ENCODE results near the gene NR2C2.
"Not testable (repeated sequence)": the region's sequence is repeated elsewhere in the genome, so short reads cannot be mapped to it uniquely, and the experiment has no call there.

The NR2C2 gene

GRCh38 chr3:14959359-14959943 lies 12.1 kb downstream of the NR2C2 start:
- DNase-seq (ENCODE audit: low spot score) = no peak

GRCh38 chr3:14962762-14963161 lies 15.4 kb downstream of the NR2C2 start:
- no peak for DNase-seq (ENCODE audit: low spot score)

DNA sequence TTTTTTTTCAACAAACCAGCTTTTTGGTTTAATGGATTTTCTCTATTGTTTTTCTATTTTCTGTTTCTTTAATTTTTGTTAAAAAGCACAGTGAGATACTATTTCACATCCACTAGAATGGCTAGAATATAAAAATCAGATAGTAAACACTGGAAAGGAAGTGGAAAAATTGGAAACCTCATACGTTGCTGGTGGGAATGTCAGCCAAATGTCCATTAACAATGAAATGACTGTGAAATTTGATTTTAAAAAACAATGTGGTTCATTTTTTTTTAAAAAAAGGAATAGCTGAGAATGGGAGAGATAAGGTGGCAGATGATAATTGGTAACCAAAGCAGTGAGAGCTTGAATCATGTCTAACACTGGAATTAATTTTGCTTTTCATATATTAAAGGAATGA lies 19.9 kb downstream of the NR2C2 start:
- no peak for DNase-seq (ENCODE audit: low spot score)

DNA sequence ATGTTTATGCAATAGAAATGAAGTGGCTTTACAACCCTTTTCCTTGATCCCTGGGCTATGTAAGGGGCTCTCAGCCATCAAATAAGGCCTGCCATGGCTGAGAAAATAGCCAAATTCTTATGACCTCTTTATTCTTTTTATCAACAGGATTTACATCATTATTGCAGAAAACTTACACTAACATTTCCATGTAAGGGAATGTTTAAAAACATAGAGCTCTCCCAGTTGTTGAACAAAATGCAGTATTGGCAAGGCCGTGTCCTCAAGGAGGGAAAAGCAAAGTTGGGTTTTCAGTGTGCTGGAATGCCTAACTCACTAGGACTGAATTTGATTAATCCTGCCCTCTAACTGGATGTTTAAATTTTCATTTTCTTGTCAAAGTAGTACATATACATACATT lies 22.3 kb downstream of the NR2C2 start:
- no peak for DNase-seq (ENCODE audit: low spot score)

- no peak for DNase-seq (ENCODE audit: low spot score)
These were observed 28.9 kb downstream of the NR2C2 start for GRCh38 chr3:14976317-14976716.

GRCh38 chr3:14980689-14981088 lies 33.3 kb downstream of the NR2C2 start:
- DNase-seq (ENCODE audit: low spot score) = peak; percentile 8

DNA sequence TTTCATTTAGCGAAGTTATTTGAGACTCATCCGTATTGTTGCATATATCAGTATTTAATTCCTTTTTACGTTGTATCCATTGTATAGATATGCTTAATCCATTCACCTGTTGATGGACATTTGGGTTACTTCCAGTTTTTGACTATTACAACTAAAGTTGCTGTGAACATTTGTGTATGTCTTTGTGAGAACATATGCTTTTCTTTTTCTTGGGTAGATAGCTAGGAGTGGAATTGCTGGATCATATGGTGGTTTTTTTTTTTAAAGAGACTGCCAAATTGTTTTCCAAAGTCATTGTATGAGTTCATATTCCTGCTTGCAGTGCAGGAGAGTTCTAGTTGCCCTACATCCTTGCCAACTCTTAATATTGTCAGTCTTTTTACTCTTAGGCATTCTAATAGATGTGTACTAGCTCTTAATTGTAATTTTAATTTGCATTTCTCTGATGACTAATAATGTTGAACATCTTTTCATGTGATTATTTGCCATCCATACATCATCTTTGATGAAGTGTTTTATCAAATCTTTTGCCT lies 37.3 kb downstream of the NR2C2 start:
- no peak for DNase-seq (ENCODE audit: low spot score)

- DNase-seq (ENCODE audit: low spot score) = no peak
These were observed 41.6 kb downstream of the NR2C2 start for GRCh38 chr3:14988988-14989394.

DNA sequence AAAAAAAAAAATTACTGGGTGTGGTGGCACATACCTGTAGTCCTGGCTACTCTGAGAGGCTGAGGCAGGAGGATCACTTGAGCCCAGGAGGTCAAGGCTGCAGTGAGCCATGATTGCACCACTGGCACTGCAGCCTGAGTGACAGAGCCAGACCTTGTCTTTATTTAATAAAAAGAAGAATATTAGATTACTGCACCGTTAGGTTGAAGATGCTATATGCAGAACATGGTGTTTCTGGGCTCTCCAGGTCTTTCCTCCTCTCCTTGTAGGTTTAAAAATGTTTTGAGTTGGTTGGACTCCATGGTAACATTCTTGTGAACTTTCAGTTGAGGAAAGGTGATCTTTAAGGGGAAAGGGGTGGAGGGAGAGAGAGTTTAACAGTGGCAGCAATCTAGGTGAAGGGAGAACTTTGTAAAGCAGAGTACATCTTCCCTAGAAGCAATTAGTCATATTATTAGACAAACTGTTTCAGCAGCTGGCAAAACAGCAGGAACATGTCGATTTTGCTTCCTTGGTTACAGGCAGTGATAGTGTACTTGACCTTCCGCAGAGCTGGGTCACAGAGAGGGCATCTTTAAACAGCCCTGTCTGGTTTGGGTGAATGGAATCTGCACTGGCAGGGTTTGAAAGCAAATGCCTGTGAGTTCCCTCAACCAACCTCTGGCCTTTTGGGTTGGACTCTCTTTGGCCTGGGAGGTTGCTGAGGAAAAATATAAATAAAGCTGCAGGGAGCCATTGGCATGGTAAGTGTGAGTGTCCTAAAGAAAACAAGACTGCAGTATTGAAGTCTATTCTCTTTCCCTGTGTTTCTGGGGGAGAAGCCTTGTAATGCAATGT lies 42.8 kb downstream of the NR2C2 start:
- DNase-seq (ENCODE audit: low spot score) = peak; percentile 2

GRCh38 chr3:14990780-14991148 lies 43.4 kb downstream of the NR2C2 start:
- no peak for DNase-seq (ENCODE audit: low spot score)

DNA sequence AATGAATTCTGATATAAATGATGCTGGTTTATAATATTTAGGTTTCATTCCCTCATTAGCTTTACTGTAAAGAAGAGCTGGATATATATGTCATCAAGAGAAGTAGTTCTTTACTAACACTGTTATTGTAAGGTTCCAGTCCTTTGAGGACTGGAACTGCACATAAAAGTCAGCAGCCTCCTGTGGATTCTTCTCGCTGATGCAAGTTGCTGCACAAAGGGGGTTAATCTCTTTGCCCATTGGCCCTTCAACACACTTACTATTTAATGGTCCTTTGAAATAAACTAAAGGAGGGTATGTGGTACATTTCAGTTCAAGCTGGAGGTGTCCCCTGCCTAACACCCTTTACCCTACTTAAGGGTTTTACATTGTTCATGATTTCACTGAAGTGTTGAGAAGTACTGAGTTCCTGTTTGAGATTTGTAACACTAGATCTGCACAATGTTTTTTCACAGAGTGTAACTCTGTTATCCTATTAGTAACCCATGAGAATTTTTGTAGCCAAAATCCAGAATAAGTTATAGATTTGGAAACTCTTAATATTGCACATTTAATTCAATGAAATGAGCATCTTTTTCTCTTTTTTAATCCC lies 43.9 kb downstream of the NR2C2 start:
- no peak for DNase-seq (ENCODE audit: low spot score)

DNA sequence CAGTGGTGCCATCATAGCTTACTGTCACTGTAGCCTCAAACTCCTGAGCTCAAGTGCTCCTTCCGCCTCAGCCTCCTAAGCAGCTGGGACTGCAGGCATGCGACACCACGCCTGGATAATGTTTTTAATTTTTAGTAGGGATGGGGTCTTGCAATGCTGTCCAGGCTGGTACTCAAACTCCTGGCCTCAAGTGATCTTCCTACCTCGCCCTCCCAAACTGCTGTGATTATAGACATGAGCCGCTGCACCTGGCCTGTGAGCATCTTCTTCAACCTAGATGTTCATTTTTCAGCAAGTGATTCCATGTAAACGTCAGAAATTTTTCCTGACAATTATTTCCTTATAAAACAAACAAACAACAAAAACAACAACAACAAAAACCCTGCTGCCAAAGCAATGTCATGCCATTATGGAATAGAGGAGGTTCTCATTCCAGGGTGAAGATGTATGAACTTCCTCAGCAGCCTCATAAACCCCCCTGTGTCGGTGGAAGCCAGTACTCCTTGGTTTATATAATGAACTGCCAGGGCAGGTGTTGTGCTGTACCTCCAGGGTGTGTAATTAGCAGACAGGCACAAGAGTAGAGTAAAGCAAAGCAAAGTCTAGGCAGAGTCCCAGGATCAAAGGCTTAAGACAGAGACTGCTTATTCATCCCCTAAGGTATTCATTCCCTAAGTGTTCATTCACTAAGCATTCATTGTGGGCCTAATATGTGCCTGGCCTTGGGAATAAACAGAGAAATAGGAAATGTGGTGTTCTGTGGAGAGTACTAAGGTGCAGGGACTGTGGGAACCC lies 44.6 kb downstream of the NR2C2 start:
- no peak for DNase-seq (ENCODE audit: low spot score)

DNA sequence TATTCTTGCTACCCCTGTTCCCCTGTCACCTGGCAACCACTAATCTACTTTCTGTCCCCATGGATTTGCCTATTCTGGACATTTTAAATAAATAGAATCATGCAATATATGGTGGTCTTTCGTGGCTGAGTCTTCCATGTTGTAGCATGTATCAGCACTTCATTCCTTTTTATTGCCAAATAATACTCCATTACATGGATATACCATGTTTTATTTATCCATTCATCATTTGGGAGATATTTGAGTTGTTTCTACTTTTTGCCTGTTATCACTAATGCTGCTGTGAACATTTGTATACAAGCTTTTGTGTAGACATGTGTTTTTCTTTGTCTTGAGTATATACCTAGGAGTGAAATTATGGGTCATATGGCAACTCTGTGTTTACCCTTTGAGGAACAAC lies 50.6 kb downstream of the NR2C2 start:
- DNase-seq (ENCODE audit: low spot score) = no peak

DNA sequence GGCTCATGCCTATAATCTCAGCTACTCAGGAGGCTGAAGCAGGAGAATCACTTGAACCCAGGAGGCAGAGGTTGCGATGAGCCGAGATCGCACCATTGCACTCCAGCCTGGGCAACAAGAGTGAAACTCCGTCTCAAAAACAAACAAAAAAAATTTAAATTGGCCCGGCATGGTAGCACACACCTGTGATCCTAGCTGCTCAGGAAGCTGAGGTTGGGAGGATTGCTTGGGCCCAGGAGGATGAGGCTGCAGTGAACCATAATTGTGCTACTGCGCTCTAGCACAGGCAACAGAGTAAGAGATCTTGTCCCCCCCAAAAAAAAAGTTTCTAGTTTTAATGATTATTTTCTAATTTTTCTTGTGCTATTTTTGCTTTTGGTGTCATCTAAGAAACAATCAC lies 51.8 kb downstream of the NR2C2 start:
- not testable (repeated sequence) for DNase-seq (ENCODE audit: low spot score)

DNA sequence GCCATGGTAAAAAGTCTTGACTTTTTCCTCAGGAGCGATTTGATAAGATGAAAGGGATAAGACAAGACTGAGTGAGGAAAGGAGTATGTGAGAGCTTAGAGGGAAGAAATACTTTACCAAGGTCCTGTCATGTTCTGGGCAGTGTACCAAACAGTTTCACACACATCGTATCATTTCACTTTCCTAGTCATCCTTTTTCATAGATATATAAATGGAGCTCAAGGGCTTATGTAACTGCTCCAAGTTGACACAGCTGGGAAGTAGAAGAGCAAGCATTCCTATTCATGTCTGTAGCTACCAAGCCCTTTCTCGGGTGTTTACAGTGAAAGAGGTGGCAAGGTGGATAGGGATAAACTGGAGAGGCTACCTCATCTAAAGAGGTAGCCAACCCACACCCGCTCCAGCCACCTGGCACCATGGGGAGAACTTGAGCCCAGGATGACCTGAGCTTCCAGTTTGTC lies 60.3 kb downstream of the NR2C2 start:
- no peak for DNase-seq (ENCODE audit: low spot score)

DNA sequence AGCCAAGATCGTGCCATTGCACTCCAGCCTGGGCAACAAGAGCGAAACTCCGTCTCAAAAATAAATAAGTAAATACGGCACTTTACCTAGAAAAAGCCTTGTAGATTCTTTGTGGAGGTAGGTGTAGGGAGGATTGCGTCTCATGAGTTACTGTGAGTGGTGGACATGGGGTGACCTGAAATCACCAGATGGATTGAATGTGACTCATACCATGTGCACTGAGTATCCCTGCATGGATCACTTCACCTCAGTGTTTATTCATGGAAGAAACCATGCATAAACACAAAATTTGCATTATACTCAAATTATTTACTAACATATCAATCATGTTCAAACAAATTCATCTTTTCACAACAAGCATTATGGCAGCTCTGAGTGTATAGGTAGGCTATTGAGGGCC lies 61.8 kb downstream of the NR2C2 start:
- DNase-seq (ENCODE audit: low spot score) = no peak

GRCh38 chr3:15010664-15011063 lies 63.3 kb downstream of the NR2C2 start:
- no peak for DNase-seq (ENCODE audit: low spot score)

DNA sequence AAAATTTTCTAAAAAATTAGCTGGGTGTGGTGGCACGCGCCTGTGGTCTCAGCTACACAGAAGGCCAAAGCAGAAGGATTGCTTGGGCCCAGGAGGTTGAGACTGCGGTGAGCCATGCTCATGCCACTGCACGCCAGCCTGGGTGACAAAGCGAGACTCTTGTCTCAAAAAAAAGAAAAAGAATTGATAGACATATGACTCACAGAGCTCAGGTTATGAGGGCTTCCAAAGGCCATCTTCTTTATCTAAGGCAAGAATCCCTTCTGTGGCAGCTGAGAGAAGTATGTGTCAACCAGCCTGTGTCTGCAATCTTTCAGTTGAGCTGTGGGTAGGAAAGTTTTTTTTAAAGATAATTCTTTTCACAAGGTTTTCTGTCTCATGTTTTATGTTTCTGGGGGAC lies 63.8 kb downstream of the NR2C2 start:
- DNase-seq (ENCODE audit: low spot score) = no peak

GRCh38 chr3:15014606-15015328 lies 67.4 kb downstream of the NR2C2 start:
- no peak for DNase-seq (ENCODE audit: low spot score)

DNA sequence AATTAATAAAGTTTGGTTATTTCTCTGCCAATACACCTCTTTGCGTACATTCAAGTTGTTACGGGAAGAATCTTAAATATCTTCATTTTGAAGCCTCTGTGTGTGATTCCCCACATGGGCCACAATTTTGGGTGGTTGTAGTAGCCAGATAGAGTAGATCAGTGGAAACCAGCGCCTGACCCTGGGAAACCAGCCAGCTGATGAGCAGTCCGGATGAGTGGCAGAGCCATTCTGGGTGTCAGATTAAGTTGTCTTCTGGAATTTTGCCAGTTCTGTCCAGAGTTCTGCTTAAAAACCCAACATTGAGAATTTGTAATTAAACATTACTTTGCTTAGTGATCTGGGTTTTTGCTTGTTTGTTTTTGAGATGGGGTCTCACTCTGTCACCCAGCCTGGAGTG lies 68.1 kb downstream of the NR2C2 start:
- DNase-seq (ENCODE audit: low spot score) = no peak

GRCh38 chr3:15017191-15017590 lies 69.8 kb downstream of the NR2C2 start:
- DNase-seq (ENCODE audit: low spot score) = no peak

- DNase-seq (ENCODE audit: low spot score) = no peak
These were observed 75.9 kb downstream of the NR2C2 start for GRCh38 chr3:15023249-15023648.
